CD4-positive, alpha-beta T cell (primary cell): ENCODE data around the gene SELENON. TPM values are rescaled to one million over a fixed set of nuclear protein-coding genes. Genes with fewer than 3 reads are reported as not detected.

Experiments used
- ATAC-seq: fragments of 200-7000 bp; cut with Tn5 transposase; one replicate; pipeline ENCODE4 v1.10.0; 2022; ENCODE audit warnings: mild to moderate bottlenecking; ENCODE audit not compliant: poor library complexity
- CTCF ChIA-PET: fragments of 350-600 bp; sonication (Branson Sonifier 250); formaldehyde crosslinking; loops from one replicate; lab custom pipeline; 2021; ENCODE audit warnings: antibody characterized with exemption, inconsistent platforms; lab: Charles Lee
- POLR2A ChIA-PET: fragments of 350-600 bp; sonication (Branson Sonifier 250); formaldehyde crosslinking; loops from one replicate; lab custom pipeline; 2021; ENCODE audit warnings: antibody characterized with exemption, inconsistent platforms; lab: Charles Lee
- DNase-seq, 14 experiments: peaks; one replicate each; pipeline ENCODE4 v3.0.0-alpha.2; 2013 to 2020; ENCODE audit warnings: mixed read lengths in 2 of 14
- H3K27ac ChIP-seq, 2 donors: one replicate each; pipeline versions ENCODE4 v1.5.1 to v1.7.0; 2013; ENCODE audit warnings: low read length in 2 of 2, low read depth in 1 of 2, mild to moderate bottlenecking in 1 of 2
- H3K27me3 ChIP-seq, 2 experiments: 1 replicate in 1 of 2; 2 replicates in 1 of 2; pipeline versions ENCODE4 v1.6.1 to v1.7.0; 2013; ENCODE audit warnings: low read length in 2 of 2, control low read depth in 1 of 2, mild to moderate bottlenecking in 1 of 2, moderate library complexity in 1 of 2; ENCODE audit not compliant: insufficient read depth in 2 of 2, control insufficient read depth in 1 of 2
- H3K36me3 ChIP-seq: one replicate; pipeline ENCODE4 v1.6.1; 2013; ENCODE audit warnings: low read length, control low read depth; ENCODE audit not compliant: insufficient read depth
- H3K4me1 ChIP-seq: one replicate; pipeline ENCODE4 v1.6.1; 2013; ENCODE audit warnings: low read length, control low read depth; ENCODE audit not compliant: insufficient read depth
- H3K4me3 ChIP-seq: one replicate; pipeline ENCODE4 v1.5.1; 2013; ENCODE audit warnings: mild to moderate bottlenecking, low read length, moderate library complexity
- H3K9me3 ChIP-seq, 2 experiments: 1 replicate in 1 of 2; 2 replicates in 1 of 2; pipeline versions ENCODE4 v1.6.1 to v1.7.0; 2013; ENCODE audit warnings: low read length in 2 of 2, mild to moderate bottlenecking in 2 of 2, control low read depth in 1 of 2, moderate library complexity in 1 of 2; ENCODE audit not compliant: control insufficient read depth in 1 of 2, insufficient read depth in 1 of 2
- H3K27ac Mint-ChIP-seq: one replicate; pipeline ENCODE4 v1.8.0; 2020; ENCODE audit warnings: mixed read lengths
- H3K27me3 Mint-ChIP-seq: one replicate; pipeline ENCODE4 v1.8.0; 2021; ENCODE audit warnings: mixed read lengths
- H3K36me3 Mint-ChIP-seq: one replicate; pipeline ENCODE4 v1.8.0; 2021; ENCODE audit warnings: low read depth, mixed read lengths
- H3K4me1 Mint-ChIP-seq: one replicate; pipeline ENCODE4 v1.8.0; 2021; ENCODE audit warnings: low read depth, mixed read lengths
- H3K4me3 Mint-ChIP-seq: one replicate; pipeline ENCODE4 v1.8.0; 2020; ENCODE audit warnings: mild to moderate bottlenecking, mixed read lengths
- H3K9me3 Mint-ChIP-seq: one replicate; pipeline ENCODE4 v1.8.0; 2020; ENCODE audit warnings: mixed read lengths
- CTCF ChIP-seq: fragments of 200-600 bp; IDR thresholded peaks from one replicate; pipeline ENCODE4 v1.8.0; 2022; ENCODE audit warnings: antibody characterized with exemption, mild to moderate bottlenecking
- intact Hi-C, 2 experiments: fragments of 100-400 bp; cut with DNase I in 1 of 2; cut with micrococcal nuclease in 1 of 2; formaldehyde crosslinking; loops; one replicate each; pipeline versions ENCODE4 v1.15.1 to v1.9.0; 2023 to 2025; cut with DNase I, micrococcal nuclease
- total RNA-seq, 174 experiments: library from RNA in 2 of 174; stranded (reverse) in 2 of 174; gene quantifications; one replicate each; pipeline ENCODE4 v1.2.3 and lab custom pipeline; 2021 to 2026

The SELENON gene
- total RNA-seq, 2 experiments from 2014 or later: 25.3 to 25.7 TPM

GRCh38 chr1:25844536-25845337 is 44.7 kb downstream of the SELENON start:
- no peak overlapping the region for H3K4me3 ChIP-seq
- Mint-ChIP-seq H3K36me3 (no peaks in the 10 kb centered on the region), H3K27ac (no peak overlapping the region), H3K4me1 (no peaks in the 10 kb centered on the region), H3K9me3 (no peaks in the 10 kb centered on the region), H3K27me3 (no peaks in the 10 kb centered on the region), H3K4me3 (no peak overlapping the region)
- no peak overlapping the region for H3K27ac ChIP-seq
- no peaks in the 10 kb centered on the region for H3K36me3 ChIP-seq
- peaks cover 0 to 2% of the 10 kb centered on the region in 2 experiments for H3K9me3 ChIP-seq
- no peak for ATAC-seq
- no peak for TF ChIP-seq CTCF
- H3K4me1 ChIP-seq: no peaks in the 10 kb centered on the region
- H3K27me3 ChIP-seq: no peaks in the 10 kb centered on the region
- intact Hi-C loops: no loop called here
- ChIA-PET CTCF (interaction anchor here (0.7 kb wide), 1 partner anchor 210 kb away, joined by 4 read pairs; no protein-coding TSS in a partner anchor), POLR2A (interaction anchor here (0.7 kb wide), 2 partner anchors 15 to 202 kb away, joined by 3 to 4 read pairs; partner anchors contain the start of gene AUNIP)
- DNase-seq: no peak

DNA sequence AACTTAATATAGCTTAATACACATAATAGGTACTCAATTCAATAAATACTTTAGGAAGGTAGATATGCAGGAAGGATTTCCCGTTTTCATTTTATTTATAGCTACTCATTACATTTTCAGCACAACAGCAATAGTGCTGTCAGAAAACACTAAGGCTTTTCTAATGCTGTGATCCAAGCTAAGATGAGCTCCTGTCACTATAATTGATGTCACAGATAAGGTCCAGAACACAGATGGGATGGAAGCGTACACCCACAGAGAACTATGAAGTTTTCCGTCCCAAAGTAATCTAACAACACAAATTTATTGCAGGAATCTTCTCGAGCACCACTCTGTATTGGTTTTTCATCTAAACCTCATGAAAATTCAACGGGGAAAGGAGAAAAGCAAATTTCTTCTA is 45.7 kb downstream of the SELENON start:
- Mint-ChIP-seq H3K27ac (no peak overlapping the region), H3K9me3 (no peaks in the 10 kb centered on the region), H3K27me3 (no peaks in the 10 kb centered on the region), H3K4me1 (no peaks in the 10 kb centered on the region), H3K36me3 (no peaks in the 10 kb centered on the region), H3K4me3 (no peak overlapping the region)
- ATAC-seq (no peak), DNase-seq (no peak)
- H3K27me3 ChIP-seq: no peaks in the 10 kb centered on the region
- no peak overlapping the region for H3K27ac ChIP-seq
- no peak for TF ChIP-seq CTCF
- H3K36me3 ChIP-seq: no peaks in the 10 kb centered on the region
- H3K4me3 ChIP-seq: no peak overlapping the region
- no peaks in the 10 kb centered on the region for H3K4me1 ChIP-seq
- CTCF ChIA-PET: no interaction called here
- no peaks in the 10 kb centered on the region for H3K9me3 ChIP-seq
- POLR2A ChIA-PET: interaction anchor here (0.7 to 1.2 kb wide), 2 partner anchors 14 to 354 kb away, joined by 3 to 4 read pairs; partner anchors contain the start of gene AUNIP
- intact Hi-C loops: no loop called here

GRCh38 chr1:25847929-25848328 is 47.9 kb downstream of the SELENON start:
- Histone ChIP-seq H3K27ac (no peak overlapping the region), H3K9me3 (no peaks in the 10 kb centered on the region), H3K4me3 (no peak overlapping the region), H3K36me3 (no peaks in the 10 kb centered on the region), H3K27me3 (no peaks in the 10 kb centered on the region), H3K4me1 (no peaks in the 10 kb centered on the region)
- H3K36me3 Mint-ChIP-seq: no peaks in the 10 kb centered on the region
- POLR2A ChIA-PET: interaction anchor here (1.0 kb wide), 1 partner anchor 28 kb away, joined by 3 read pairs; the partner anchor contains the start of gene PAQR7
- no peak overlapping the region for H3K4me3 Mint-ChIP-seq
- no peaks in the 10 kb centered on the region for H3K9me3 Mint-ChIP-seq
- H3K27me3 Mint-ChIP-seq: no peaks in the 10 kb centered on the region
- CTCF ChIA-PET: no interaction called here
- TF ChIP-seq CTCF: no peak
- intact Hi-C loops: no loop called here
- DNase-seq: no peak
- ATAC-seq: no peak
- no peaks in the 10 kb centered on the region for H3K4me1 Mint-ChIP-seq
- no peak overlapping the region for H3K27ac Mint-ChIP-seq
